Measurements from ENCODE around the gene GNRH2.

GNRH2 gene

DNA sequence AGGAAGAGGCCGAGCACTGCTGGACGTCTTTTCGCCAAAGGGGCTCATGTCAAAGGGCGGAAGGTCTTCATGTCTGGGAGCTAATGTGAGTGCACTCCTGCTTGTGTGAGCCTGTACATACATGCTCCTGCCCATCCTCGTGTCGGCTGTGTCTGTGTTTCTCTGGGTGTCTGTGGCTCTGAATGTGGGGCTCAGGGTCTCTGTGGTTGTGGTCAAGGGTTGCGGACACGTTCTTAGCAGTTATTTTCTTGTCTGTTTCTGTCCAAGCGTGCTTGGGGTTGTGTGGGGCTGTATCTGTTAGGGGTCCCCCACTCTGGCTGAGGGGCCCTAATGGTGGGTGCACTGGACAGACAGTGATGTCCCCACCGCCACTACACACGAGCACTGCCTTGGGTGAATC is 38.2 kb downstream of the GNRH2 start:
- TF ChIP-seq, protein P1, sequence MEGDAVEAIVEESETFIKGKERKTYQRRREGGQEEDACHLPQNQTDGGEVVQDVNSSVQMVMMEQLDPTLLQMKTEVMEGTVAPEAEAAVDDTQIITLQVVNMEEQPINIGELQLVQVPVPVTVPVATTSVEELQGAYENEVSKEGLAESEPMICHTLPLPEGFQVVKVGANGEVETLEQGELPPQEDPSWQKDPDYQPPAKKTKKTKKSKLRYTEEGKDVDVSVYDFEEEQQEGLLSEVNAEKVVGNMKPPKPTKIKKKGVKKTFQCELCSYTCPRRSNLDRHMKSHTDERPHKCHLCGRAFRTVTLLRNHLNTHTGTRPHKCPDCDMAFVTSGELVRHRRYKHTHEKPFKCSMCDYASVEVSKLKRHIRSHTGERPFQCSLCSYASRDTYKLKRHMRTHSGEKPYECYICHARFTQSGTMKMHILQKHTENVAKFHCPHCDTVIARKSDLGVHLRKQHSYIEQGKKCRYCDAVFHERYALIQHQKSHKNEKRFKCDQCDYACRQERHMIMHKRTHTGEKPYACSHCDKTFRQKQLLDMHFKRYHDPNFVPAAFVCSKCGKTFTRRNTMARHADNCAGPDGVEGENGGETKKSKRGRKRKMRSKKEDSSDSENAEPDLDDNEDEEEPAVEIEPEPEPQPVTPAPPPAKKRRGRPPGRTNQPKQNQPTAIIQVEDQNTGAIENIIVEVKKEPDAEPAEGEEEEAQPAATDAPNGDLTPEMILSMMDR (conservative IDR thresholded peaks at IDR 0.05), result no peak

DNA sequence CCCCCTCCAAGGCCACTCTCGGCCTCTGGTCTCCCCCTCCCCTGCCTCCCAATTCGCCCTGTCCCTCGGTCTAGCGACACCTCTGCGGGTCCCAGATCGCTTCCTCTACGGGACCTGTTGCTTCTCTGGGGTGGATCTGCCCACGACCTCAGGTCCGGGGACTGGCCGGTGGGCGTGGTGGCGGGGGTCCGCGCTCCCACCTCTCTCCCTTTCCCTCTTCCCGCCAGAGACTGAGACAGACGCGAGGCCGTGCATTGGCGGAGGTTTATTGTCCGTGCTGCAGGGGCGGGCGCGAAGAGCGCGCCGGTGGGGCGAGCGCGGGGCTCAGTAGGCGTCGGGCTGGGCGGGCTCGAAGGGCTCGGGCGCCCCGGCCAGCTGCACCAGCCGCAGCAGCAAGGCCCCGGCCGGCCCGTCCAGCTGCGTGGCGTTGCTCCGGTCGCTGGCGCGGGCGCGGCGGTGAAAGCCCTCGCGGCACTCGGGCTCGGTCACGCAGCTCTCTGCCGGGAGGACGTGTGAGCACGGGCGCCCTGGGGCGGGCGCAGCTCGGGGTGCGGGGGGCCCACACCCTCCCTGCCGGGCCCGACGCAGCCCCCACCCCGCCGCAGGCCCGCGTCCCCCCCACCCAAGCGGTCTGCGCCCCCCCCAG is 39.0 kb downstream of the GNRH2 start:
- no peak overlapping the region for H3K27ac ChIP-seq

More for the DNA sequence above, 38.2 kb downstream of the GNRH2 start:
- no peak overlapping the region for H3K27ac ChIP-seq

DNA sequence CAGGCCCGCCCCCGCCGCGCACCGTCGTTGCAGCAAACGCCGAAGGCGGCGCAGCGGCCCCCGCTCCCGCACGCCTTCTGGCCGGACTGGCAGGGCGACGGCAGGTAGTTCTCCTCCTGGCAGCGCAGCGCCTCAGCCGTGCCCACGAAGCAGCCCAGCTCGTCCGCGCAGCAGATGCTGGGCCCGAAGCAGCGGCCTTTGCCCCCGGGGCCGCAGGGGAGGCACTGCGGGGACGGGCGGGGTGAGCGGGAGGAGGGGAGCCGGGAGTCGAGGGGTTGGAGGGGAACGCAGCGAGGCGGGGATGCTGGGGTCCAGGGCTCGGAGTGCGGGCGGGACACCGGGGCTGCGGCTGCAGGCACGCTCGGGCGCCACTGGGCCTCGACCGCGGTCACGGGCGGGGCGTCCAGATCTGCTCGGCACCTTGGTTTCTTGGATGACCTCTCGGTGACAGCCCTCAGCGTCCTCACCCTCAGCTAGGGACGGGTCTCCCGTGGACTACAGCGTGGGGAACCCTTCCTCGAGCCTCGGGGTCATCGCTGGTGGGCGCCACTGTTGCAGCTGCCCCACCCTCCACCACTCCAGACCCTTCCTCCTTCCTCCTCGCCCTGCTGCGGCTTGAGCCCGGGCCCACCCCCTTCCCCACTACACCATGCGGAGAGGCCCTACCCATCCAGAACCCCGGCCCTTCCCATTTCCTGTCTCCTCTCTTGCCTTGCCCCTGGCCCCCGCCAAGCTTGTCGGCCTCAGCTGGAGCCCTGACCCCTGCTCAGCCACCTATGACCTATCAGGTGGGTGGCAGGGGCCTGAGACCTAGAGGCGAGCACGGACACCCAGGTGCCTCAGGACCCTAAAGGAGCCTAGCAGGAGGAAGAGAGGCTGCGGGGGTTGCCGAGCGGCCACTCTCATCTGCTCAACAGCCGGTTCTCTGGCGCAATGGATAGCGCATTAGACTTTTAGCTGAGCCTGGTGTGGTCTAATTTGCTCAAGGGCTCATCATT is 39.8 kb downstream of the GNRH2 start:
- TF ChIP-seq, protein P1 (conservative IDR thresholded peaks at IDR 0.05), result no peak
- TF ChIP-seq ZFX (IDR thresholded peaks at IDR 0.05), result no peak

More for the DNA sequence above, 39.0 kb downstream of the GNRH2 start:
- TF ChIP-seq, protein P1 (conservative IDR thresholded peaks at IDR 0.05), result no peak
- TF ChIP-seq ZFX (IDR thresholded peaks at IDR 0.05), result no peak

DNA sequence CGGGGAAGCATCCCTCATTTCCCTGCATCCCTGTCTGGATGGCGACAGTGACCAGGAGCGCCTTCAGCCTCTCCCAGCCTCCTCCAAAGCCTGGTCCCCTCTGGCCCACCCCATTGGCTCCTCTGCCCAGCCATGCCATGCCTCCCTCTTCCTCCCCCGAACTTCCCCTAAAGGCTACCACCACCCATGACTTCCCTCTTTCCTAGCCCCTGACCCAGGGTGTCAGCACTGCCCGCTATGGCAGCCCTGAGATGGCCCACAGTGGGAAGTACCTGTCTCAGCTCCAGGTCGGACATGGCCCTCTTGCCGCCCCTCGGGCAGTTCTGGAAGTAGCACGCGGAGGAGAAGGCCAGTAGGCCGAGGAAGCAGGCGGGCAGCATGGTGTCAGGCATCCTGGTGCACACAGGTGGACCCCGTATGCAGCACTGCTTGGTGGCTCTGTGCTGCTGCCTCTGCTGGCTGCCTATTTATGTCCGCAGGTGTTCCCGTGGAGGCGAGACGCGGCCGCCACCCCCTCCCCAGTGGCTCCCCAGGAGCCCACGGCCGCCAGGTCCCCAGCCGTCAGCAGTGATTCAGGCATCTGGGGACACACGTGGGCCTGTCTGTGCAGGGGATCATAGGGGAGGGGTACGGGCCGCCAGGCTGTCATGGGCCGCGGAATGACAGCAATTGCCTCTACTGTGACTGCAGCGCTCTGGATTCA is 41.0 kb downstream of the GNRH2 start, which contains the start of gene AVP:
AVP (minus strand) TSS at position 442 of the 703 bp plus-strand sequence; CDS start at position 392, 50 bp downstream.
- TF ChIP-seq ZFX (IDR thresholded peaks at IDR 0.05), result no peak
- TF ChIP-seq, protein P1 (conservative IDR thresholded peaks at IDR 0.05), result no peak
- H3K27ac ChIP-seq, result no peak within 1 kb of the TSS

More for the DNA sequence above, 39.8 kb downstream of the GNRH2 start:
- H3K27ac ChIP-seq, result no peak overlapping the region

DNA sequence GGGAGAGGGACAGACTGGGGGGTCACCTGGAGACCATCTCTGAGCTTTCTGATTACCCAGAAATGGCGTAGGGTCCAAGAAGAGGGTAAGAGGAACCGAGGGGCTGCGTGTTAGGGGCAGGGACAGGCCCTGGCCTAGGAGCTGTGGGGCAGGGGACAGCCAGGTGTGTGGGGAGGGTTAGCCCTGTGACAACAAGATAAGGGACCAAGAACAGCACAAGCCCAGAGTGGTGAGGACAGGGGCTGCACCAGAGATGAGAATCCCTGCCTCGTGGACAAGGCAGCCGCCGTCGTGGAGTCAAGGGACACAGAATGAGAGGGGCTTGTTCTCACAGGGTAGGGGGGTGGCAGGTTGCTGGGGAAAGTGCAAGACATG is 41.6 kb downstream of the GNRH2 start:
- TF ChIP-seq, protein P1 (conservative IDR thresholded peaks at IDR 0.05), result no peak
- TF ChIP-seq ZFX (IDR thresholded peaks at IDR 0.05), result no peak
- no peak overlapping the region for H3K27ac ChIP-seq

DNA sequence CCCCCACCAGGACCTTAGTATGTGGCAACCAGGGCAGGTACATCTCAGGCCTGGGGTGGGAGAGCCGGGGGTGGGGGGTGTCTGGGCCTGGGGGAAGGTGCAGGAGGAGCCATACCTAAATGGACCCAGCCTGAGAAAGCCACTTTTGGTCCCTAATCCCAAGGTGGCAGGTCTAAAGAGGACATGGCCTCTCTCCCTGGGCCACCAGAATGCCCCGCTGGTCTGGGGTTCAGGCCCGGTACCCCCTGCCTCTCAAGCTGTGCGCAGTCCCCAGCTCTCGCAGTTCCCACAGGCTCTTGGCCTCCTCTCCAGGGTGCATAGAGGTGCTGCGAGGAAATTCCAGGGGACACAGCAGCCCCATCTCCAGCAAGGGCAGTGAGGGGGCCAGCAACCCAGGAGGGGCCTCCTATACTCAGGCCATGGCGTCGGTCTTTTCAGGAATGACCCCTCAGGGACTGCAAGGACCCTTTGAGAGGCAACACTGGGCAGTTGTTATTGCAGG is 42.2 kb downstream of the GNRH2 start:
- no peak for TF ChIP-seq ZFX (IDR thresholded peaks at IDR 0.05)
- TF ChIP-seq, protein P1 (conservative IDR thresholded peaks at IDR 0.05), result no peak
- no peak overlapping the region for H3K27ac ChIP-seq

Data from C4-2B (cell line).